Heart right ventricle (tissue), 16 donors: Measurements from ENCODE around the gene LBHD2. TPM values are rescaled to one million over a fixed set of nuclear protein-coding genes. Genes with fewer than 3 reads are reported as not detected.
A peak's percentile ranks its signal among the peaks of the same experiment; 100 is the strongest.
"Not testable (repeated sequence)": the region's sequence is repeated elsewhere in the genome, so short reads cannot be mapped to it uniquely, and the experiment has no call there.

ENCODE experiments used
- ATAC-seq, 8 donors: fragments of 200-7000 bp; cut with Tn5 transposase; one replicate each; pipeline ENCODE4 v1.9.1; 2020; ENCODE audit warnings: mild to moderate bottlenecking in 8 of 8, moderate library complexity in 8 of 8, moderate number of reproducible peaks in 1 of 8
- DNase-seq, 2 donors: peaks; one replicate each; pipeline ENCODE4 v3.0.0-alpha.2; 2020
- H3K27ac ChIP-seq, 10 donors: fragments of 200-600 bp; sonication (generic) in 2 of 10; one replicate each; pipeline versions ENCODE4 v1.5.0 to v1.8.0; 2020 to 2022; ENCODE audit warnings: mild to moderate bottlenecking in 3 of 10
- H3K27me3 ChIP-seq, 7 donors: fragments of 200-600 bp; one replicate each; pipeline ENCODE4 v1.8.0; 2021 to 2022; ENCODE audit warnings: mild to moderate bottlenecking in 2 of 7
- H3K36me3 ChIP-seq, 9 donors: fragments of 200-600 bp; sonication (generic) in 1 of 9; one replicate each; pipeline versions ENCODE4 v1.5.0 to v1.8.0; 2020 to 2022; ENCODE audit warnings: mild to moderate bottlenecking in 2 of 9
- H3K4me1 ChIP-seq, 9 donors: fragments of 200-600 bp; sonication (generic) in 1 of 9; one replicate each; pipeline versions ENCODE4 v1.5.0 to v1.8.0; 2020 to 2022; ENCODE audit warnings: mild to moderate bottlenecking in 4 of 9
- H3K4me3 ChIP-seq, 10 donors: fragments of 200-600 bp; sonication (generic) in 2 of 10; one replicate each; pipeline versions ENCODE4 v1.5.0 to v1.8.0; 2020 to 2022; ENCODE audit warnings: mild to moderate bottlenecking in 7 of 10, moderate library complexity in 2 of 10
- H3K9me3 ChIP-seq, 11 donors: fragments of 200-600 bp in 10 of 11; sonication (generic) in 2 of 11; one replicate each; pipeline versions ENCODE4 v1.5.0 to v1.8.0; 2013 to 2022; ENCODE audit warnings: mild to moderate bottlenecking in 2 of 11, control low read depth in 1 of 11, moderate library complexity in 1 of 11
- CTCF ChIP-seq, 9 donors: fragments of 200-600 bp; sonication (generic) in 2 of 9; IDR thresholded peaks; one replicate each; pipeline versions ENCODE4 v1.5.0 to v1.8.0; 2021 to 2022; ENCODE audit warnings: antibody characterized with exemption in 9 of 9, mild to moderate bottlenecking in 5 of 9, moderate library complexity in 1 of 9
- WGBS, 2 donors: extraction: QIAGEN DNeasy Blood & Tissue Kit; methylation state at CpG; one replicate each; pipeline ENCODE4 v1.1.7; 2013; ENCODE audit warnings: inconsistent platforms in 1 of 2; 5-methylcytosine and 5-hydroxymethylcytosine counted together
- intact Hi-C, 10 donors: fragments of 100-400 bp; cut with DNase I; formaldehyde crosslinking; loops; one replicate each; pipeline versions ENCODE4 v1.11.1 to v1.14.2; 2022
- polyA plus RNA-seq, 2 donors: library from polyadenylated mRNA; stranded (reverse); fragments of 200-250 nt; gene quantifications; one replicate each; pipeline ENCODE4 v1.2.3, GENCODE V29; 2013
- total RNA-seq, 10 donors: library from RNA; stranded (reverse); fragmentation: NEBNext Ultra II Directional in 3 of 10; extraction: Animal tissue kit (Norgen Biotek cat#: 25700) in 3 of 10; gene quantifications; one replicate each; pipeline versions ENCODE4 v1.2.1 to v1.2.4, GENCODE V29; 2021 to 2023
- donor health status: Arrhythmogenic right ventricular cardiomyopathy.
- donor health status: ischemic (EF 13 %, LVEDD 7.1; RV severe dilation, severe dysfunction).
- donor health status: healthy with polysubstance abuse.
- donor health status: DM: no; HTN: yes; CAD: no.
- donor health status: DM: no; HTN: no; CAD: no.
- donor health status: ischemic (EF 25% LVEDD 6.9; RV normal size, moderate dysfunction).
- donor health status: ischemic (EF 25% LVEDD 5.7; RV mildly dilated, moderate dysfunction).
- donor health status: healthy.
- donor health status: DM: yes; HTN: yes; CAD: no.
- donor health status: Ischemic cardiomyopathy.
- donor health status: ischemic (EF 35%, LVEDD 5.7; RV mildly dilated, moderate dysfunction).
- donor health status: nonischemic (EF 11% LVEDD 7.7; RV severe dilation, severe dysfunction).
- donor health status: DM: yes; HTN: yes; CAD: no.
- donor health status: PGD.
- donor health status: ischemic (EF 29% LVEDD 5.4; RV normal size, mild dysfunction).
- donor health status: nonischemic (EF 23%, LVEDD 6.1; RV moderate dilation, normal function).

Gene LBHD2
- total and polyA plus RNA-seq, 12 donors: 0.19 TPM; not detected in 11

- ATAC-seq (peak in 3 of 8 donors; percentile 31 to 51 (median 33)), DNase-seq (no peak)
- Histone ChIP-seq H3K36me3 (peaks cover 0 to 35% (median 6%) of the 10 kb centered on the region in 9 donors), H3K4me1 (peaks cover 6 to 57% (median 28%) of the 10 kb centered on the region in 9 donors), H3K27me3 (no peaks in the 10 kb centered on the region), H3K9me3 (peaks cover 0 to 8% (median 0%) of the 10 kb centered on the region in 11 donors), H3K27ac (no peak overlapping the region), H3K4me3 (no peak overlapping the region)
- no peak for TF ChIP-seq CTCF (IDR thresholded peaks at IDR 0.05)
- intact Hi-C loops: no loop called here
- WGBS, 2 donors: 31 to 35% methylated on average over 15 of the region's 15 CpGs
Observed at GRCh38 chr14:103045371-103045869, 38.6 kb upstream of the LBHD2 start.

GRCh38 chr14:103047453-103047852 lies 36.6 kb upstream of the LBHD2 start:
- DNase-seq, intact Hi-C loops: not testable (repeated sequence)

GRCh38 chr14:103050935-103051334 lies 33.1 kb upstream of the LBHD2 start:
- H3K36me3 ChIP-seq: peaks cover 0 to 28% (median 0%) of the 10 kb centered on the region in 9 donors
- peaks cover 5 to 76% (median 48%) of the 10 kb centered on the region in 9 donors for H3K4me1 ChIP-seq
- no peak overlapping the region for H3K4me3 ChIP-seq
- H3K27me3 ChIP-seq: no peaks in the 10 kb centered on the region
- H3K9me3 ChIP-seq: no peaks in the 10 kb centered on the region
- 64 to 68% methylated on average over 5 of the region's 5 CpGs for WGBS, 2 donors
- no peak for TF ChIP-seq CTCF (IDR thresholded peaks at IDR 0.05)
- ATAC-seq (no peak), DNase-seq (no peak)
- no peak overlapping the region for H3K27ac ChIP-seq
- intact Hi-C loops: loop anchor here in 2 of 10 donors (10.0 kb wide), 2 partner anchors 456 to 794 kb away; partner anchors contain the start of genes PPP1R13B (in 1 of the 2) and RCOR1 (in 1 of the 2)

More at GRCh38 chr14:103047453-103047852, 36.6 kb upstream of the LBHD2 start:
- Histone ChIP-seq H3K36me3 (peaks cover 0 to 19% (median 0%) of the 10 kb centered on the region in 9 donors), H3K4me1 (peaks cover 6 to 72% (median 37%) of the 10 kb centered on the region in 9 donors)
- H3K27ac ChIP-seq, H3K9me3 ChIP-seq, H3K4me3 ChIP-seq, ATAC-seq, H3K27me3 ChIP-seq: not testable (repeated sequence)
- WGBS, 2 donors: 92 to 95% methylated on average over 8 of the region's 8 CpGs

GRCh38 chr14:103052407-103052806 lies 31.6 kb upstream of the LBHD2 start:
- intact Hi-C loops: loop anchor here in 2 of 10 donors (10.0 kb wide), 2 partner anchors 458 to 792 kb away; partner anchors contain the start of genes PPP1R13B (in 1 of the 2) and RCOR1 (in 1 of the 2)
- Histone ChIP-seq H3K4me1 (peaks cover 5 to 70% (median 44%) of the 10 kb centered on the region in 9 donors), H3K36me3 (peaks cover 0 to 20% (median 0%) of the 10 kb centered on the region in 9 donors), H3K9me3 (no peaks in the 10 kb centered on the region), H3K27me3 (peaks cover 0 to 9% (median 0%) of the 10 kb centered on the region in 7 donors), H3K4me3 (no peak overlapping the region), H3K27ac (no peak overlapping the region)
- ATAC-seq (no peak), DNase-seq (no peak)
- 76 to 86% methylated on average over 10 of the region's 10 CpGs for WGBS, 2 donors
- no peak for TF ChIP-seq CTCF (IDR thresholded peaks at IDR 0.05)

GRCh38 chr14:103055695-103056094 lies 28.3 kb upstream of the LBHD2 start:
- no peak for DNase-seq
- whole genome bisulfite sequencing, 2 donors: 41 to 46% methylated on average over 8 of the region's 8 CpGs
- TF ChIP-seq CTCF (IDR thresholded peaks at IDR 0.05): no peak
- peak in 3 of 8 donors; percentile 22 to 55 (median 41) for ATAC-seq
- Histone ChIP-seq H3K4me3 (peak overlapping the region in 9 of 10 donors; percentile 90 to 100 (median 99)), H3K27ac (peak overlapping the region in 9 of 10 donors; percentile 32 to 100 (median 97)), H3K9me3 (no peaks in the 10 kb centered on the region), H3K27me3 (peaks cover 0 to 30% (median 0%) of the 10 kb centered on the region in 7 donors), H3K4me1 (peaks cover 12 to 71% (median 57%) of the 10 kb centered on the region in 9 donors), H3K36me3 (peaks cover 0 to 15% (median 0%) of the 10 kb centered on the region in 9 donors)
- intact Hi-C loops: loop anchor here in 2 of 10 donors (2.0 to 10.0 kb wide), 4 partner anchors 19 to 789 kb away; partner anchors contain the start of genes PPP1R13B (in 1 of the 2) and RCOR1 (in 1 of the 2)
